GM21529 (cell line): ENCODE measurements around the gene DOCK7.
"Not testable (repeated sequence)": the region's sequence is repeated elsewhere in the genome, so short reads cannot be mapped to it uniquely, and the experiment has no call there.

Source experiments
- ATAC-seq: cut with Tn5 transposase; IDR thresholded peaks from one replicate; pipeline ENCODE4 v1.9.1; 2021; ENCODE audit not compliant: unreplicated experiment

Gene DOCK7

DNA sequence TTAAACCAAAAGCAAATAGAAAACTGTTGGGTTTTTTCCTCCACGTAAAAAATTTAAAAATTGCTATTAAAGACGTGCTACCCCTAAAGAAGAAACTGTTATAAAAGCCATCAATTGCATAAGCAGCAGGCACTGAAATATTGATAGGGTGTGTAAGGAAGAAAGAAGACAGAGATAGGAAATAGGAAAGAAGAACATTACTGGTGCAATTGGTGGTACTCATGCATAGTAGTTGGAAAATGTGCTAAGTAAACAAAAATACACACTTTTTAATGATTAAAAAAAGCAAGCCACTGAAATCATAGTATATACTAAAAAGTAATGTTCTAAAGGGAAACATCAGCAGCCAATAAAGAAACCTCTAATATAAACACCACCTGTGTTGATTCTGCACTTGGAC is 143.6 kb downstream of the DOCK7 start:
- ATAC-seq = no peak

DNA sequence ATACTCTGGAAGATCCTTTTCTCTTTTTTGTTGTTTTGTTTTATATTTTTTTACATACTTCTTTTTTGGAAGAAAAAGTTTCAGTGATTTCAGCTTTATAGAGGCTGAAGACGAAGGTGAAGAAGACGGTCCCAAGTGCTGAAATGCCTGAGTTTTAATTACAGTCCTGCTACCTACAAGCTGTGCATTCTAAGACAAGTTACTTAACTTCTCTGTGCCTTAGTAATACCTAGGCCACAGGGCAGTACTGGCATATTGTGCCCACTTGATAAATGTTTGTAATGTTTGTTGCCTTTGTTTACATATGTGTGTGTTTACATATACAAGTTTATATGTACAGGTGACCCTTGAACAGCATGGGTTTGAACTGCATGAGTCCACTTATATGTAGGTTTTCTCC is 147.1 kb downstream of the DOCK7 start:
- no peak for ATAC-seq

DNA sequence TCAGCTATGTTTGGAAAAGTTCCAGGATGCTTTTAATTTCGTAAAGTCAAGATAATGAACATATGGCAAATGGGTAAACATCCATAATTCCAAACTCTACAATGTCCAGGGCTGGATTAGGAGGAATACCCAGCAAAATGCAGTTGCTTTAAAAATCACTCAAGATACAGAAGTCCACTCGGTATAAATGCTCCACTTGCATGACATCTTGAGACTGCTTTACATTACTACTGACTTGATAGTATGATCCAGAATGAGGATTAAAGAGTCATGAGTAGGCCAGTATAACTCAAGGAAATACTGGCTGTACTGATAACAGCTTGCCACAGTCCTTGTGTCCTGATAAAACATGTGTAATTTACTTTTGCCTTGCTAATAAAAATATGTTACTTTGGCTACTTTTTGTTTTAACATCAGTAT is 149.1 kb downstream of the DOCK7 start:
- ATAC-seq = no peak

DNA sequence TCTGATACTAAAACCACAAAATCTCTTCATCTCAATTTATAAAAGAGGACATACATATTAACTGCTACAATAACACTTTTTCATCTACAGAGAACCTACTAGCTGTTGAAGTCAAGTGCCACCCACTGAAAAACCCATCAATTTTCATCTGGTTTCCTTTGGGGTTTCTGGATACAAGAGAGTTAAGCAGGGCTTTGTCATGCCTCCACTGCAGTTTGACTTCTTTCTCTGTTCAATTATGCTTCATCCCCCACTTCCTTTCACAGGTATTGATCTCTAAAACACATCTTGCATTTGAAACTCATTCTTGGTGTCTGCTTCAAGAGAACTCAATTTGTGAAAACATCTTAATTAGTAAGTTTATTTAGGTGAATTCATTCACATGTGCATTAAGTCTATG is 151.3 kb downstream of the DOCK7 start:
- ATAC-seq = no peak

DNA sequence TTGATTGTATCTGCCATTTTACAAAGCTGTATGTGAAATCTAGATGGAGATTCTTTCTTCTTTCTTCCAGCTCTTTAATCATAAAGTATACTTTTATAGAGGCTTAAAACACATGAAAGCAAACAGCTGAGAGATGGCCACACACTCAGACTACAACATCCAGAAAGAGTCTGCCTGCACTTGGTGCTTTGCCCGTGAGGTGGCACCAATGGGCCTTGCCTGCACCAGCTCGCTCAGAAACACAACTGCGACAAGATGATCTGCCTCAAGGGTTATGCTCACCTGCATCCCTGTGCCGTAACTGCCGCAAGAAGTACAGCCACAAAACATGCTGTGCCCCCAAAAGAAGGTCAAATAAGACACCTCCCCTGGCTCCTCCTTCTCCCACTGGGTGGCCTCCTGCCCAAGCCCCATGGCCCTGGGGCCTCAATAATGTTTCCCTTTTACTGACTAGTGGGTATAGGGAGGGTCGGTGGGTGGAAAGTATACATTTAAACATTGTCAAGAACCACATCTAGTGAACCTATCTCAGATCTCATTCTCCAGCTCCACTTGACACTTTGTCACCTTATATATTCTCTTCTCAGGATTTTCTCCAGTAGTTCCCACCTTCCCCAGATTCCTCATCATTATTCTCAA is 157.6 kb downstream of the DOCK7 start:
- ATAC-seq = no peak

DNA sequence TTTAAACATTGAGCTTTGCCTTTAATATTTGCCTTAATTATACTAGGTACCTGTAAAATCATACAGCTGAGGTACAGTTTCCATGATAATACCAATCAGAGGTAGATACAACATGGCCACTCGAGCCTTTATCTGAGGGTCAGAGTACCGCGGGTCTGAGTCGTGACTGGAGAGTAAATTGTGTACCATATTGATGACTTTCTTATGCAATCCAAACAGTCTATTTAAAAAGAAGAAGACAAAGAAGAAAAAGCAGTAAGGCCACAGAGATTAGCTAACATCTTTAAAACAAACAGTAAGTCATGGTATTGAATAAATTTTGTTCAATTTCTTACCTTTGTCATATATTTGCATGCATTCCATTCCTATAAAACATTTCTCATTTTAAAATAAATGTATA is 159.0 kb downstream of the DOCK7 start:
- ATAC-seq = no peak

DNA sequence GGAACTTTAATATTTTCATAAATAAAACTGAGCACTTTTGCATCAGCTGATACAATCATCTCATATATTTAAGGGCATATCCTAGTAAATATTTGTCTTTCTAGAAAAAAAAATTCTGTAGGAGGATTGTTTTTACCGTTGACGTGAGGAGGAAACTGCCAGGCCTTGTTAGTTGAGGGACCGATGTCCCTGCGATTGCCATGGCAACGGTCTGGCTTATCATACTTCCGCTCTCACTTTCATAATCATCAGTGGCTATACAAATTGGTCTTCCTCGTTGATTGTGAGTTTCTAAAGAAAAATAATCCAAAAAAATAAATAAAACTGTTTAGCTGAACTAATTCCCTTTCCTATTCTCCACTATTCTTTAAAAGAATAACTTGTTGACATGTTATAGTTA is 160.2 kb downstream of the DOCK7 start:
- peak; percentile 49 for ATAC-seq

DNA sequence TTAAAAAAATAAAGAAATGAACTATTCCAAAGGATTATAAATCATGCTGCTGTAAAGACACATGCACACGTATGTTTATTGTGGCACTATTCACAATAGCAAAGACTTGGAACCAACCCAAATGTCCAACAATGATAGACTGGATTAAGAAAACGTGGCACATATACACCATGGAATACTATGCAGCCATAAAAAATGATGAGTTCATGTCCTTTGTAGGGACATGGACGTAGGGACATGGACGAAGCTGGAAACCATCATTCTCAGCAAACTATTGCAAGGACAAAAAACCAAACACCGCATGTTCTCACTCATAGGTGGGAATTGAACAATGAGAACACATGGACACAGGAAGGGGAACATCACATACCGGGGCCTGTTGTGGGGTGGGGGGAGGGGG is 160.8 kb downstream of the DOCK7 start:
- not testable (repeated sequence) for ATAC-seq

DNA sequence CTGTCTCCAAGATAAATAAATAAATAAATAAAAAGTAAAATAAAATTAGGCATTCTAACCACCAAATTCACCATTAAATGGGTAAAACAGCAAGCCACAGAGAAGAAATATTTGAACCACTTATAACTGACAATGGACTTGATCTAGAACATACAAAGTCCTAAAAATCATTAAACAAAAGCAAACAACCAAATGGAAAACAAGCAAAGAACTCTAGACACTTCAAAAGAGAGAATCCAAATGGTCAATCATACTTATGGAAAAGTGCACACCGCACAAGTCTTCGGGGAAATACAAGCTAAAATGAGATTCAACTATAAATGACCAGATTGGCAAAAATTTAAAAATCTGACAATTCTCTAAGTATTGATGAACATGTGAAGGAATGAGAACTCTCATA is 164.3 kb downstream of the DOCK7 start:
- ATAC-seq = no peak

DNA sequence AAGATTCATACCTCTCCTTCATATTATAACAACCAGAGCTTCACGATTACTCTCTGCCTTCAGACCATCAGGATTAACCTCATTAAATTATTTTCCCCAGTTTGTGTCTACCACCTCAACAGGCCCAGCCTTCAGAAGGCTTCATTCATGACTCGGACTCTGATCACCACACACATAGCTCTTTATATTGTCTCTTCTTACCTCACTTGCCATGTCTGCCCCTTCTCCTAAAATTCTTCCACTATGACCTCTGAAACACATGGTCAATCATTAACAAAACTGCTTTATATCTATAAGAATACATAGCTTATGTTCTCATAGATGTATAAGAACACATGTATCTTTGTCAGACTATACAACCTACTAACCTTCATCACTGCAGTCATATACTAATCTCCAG is 171.6 kb downstream of the DOCK7 start:
- ATAC-seq = no peak

DNA sequence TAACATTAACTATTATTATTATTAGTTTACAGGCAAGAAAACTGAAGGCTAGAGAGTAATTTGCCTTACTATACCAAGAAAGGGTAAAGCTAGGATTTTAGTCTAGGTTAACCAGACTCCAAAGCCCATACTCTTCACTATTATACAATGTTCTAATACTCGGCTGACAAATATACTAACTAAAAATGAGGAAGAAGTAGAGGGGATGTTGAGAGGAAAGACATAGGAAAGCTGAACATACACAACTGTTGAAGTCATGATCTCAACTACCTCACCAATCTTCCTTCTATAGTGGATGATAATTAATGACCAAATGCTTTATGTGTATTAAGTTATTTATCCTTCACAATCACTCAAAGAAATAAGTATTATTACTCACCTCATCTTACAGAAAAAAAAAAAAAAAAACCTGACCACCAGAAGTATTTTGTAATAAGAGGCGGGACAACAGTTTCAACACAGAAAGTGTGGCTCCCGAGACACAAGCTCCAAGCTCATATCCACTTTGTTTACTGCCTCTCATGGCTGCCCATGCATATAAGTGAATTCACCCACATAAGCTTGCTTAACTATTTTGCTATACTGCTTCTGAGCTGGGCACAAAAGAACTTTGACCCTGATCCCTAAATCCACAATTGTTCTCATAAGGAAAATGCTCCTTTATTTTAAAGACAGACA is 173.3 kb downstream of the DOCK7 start:
- no peak for ATAC-seq

DNA sequence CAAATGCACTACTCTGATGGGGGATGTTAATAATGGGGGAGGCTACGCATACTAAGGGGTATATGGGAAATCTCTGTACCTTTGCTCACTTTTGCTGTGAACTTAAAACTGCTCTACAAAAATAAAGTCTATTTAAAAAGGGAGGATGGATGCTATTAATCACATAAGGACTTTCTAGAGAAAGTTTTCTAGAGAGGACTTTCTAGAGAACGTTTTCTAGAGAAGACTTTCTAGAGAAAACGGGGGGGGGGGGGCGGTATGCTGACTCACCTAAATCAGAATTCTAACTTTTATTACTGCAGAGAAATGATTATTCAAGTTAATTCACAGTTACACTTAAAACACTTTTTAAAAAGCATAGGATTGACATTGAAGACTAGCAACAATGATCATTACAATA is 175.2 kb downstream of the DOCK7 start:
- ATAC-seq = no peak

DNA sequence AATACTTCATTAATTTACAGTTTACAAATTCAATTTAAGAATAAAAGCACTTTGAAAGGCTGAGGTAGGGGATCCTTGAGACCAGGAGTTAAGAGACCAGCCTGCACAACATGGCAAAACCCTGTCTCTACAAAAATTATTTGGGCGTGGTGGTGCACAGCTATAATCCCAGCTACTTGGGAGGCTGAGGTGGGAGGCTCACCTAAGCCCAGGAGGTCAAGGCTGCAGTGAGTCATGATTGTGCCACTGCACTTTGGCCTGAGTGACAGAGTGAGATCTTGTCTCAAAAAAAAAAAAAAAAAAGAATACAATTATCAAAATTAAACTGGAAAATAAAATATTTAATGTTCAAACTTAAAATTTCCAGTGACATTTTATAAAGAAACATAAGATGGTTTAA is 179.2 kb downstream of the DOCK7 start:
- ATAC-seq = no peak

DNA sequence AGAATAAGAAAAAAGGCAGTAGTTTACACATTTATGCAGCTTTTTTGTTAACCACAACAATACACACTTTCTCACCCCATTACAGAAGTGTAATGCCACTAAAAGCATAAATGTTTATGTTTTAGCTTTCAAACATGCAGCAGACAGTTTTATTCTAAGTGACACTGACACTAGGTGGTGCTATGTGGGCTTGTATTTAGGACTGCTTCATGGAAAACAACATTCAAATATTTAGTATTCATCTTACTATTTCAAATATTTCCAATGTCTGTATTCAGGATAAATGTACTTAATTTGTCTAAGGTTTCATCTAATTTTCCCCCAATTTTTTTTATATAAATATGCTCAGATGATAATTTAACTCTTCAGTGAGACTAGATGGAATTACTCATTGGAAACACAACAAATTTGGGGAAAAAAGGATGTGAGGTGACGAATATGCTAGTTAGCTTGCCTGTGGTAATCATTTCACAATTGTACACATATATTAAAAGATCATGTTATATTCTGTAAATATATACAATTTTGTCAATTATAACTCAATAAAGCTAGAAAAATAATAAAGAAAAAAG is 179.9 kb downstream of the DOCK7 start:
- ATAC-seq = no peak

DNA sequence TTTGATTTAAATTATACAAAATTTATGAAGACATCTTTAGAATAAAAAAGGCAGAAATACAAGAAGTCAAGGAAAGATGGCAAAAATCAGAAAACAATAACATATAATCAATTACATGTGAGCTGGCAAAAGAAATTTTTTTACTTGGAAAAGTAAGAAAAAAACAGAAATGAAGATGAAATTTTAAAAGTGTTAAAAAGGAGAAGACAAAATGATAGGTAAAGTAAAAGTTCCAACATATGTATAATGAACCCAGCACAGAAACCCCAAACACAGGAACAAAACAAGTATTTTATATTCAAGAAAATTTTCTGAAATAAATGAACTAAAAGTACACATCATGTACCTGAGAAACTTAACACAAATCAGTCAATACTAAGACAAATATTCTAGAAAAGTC is 188.0 kb downstream of the DOCK7 start:
- ATAC-seq = no peak

DNA sequence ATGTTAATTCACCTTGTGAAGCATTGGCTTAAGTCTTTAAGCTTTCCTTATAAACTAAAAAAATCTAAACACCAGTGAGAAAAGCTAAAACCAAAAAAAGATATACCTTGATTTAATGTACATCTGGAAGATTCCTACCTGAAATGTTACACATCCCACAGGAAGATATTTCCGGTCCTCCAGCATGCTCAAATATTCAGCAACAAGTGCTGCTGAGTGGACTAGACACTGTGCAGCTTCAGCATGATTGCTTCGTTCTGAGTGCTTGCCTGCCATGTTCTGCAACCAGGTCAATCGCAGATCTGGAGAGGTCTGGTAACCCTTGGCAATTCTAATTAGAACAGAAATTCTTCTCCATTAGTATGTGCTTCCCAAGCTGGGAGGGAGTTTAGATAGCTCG is 194.0 kb downstream of the DOCK7 start:
- no peak for ATAC-seq

DNA sequence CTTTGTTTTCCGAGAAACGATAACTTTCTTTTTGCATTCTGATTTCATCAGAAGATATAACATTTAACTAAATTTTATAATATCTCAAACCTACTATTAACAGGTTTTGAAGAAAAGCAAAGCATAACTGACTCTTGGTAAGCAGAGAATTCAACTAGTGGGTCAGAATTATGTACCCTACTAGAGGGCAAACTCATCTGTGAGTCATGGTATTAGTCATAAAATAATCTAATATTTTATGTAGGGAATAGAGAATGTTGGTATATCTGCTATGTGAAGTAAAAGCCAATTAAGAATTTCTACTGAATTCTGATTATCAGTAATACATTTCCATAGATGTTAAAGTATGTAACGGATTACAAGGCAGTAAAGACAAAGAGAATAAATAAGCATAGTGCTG is 194.5 kb downstream of the DOCK7 start:
- ATAC-seq = no peak

DNA sequence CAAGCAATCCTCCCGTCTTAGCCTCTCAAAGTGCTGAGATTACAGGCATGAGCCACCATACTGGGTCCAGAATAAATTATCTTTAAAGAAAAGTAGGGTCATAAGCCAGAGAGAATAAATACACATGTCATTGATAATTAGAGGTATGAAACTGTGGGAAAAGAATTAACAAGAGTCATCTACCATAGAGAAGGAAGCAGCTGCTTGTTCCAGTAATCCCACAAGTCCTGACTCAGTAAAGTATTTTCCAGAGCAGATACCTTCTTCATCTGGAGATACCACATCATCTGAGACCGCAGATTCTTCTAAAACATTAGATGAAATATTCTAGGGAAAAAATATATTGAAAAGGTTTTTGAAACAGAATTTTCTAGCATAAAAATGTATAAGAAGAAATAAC is 195.7 kb downstream of the DOCK7 start:
- no peak for ATAC-seq

DNA sequence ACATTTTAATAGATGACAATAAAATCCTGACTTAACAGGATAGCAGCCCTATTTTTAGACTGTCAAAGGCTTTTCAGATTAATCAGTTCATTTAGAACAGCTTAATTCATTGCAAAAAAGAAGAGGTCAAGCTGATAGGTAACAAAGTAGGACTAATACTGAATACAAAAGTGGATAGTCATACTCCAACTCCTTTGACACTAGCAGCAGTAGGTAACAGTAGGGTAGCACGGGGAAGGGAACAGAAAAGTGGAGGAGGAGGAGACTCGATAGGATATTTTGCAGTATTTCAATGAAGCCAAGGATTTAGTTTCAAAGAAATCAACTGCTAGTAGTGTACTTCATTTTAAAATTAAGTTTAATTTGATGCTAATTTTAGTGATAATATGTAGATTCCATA is 200.2 kb downstream of the DOCK7 start:
- ATAC-seq = no peak

DNA sequence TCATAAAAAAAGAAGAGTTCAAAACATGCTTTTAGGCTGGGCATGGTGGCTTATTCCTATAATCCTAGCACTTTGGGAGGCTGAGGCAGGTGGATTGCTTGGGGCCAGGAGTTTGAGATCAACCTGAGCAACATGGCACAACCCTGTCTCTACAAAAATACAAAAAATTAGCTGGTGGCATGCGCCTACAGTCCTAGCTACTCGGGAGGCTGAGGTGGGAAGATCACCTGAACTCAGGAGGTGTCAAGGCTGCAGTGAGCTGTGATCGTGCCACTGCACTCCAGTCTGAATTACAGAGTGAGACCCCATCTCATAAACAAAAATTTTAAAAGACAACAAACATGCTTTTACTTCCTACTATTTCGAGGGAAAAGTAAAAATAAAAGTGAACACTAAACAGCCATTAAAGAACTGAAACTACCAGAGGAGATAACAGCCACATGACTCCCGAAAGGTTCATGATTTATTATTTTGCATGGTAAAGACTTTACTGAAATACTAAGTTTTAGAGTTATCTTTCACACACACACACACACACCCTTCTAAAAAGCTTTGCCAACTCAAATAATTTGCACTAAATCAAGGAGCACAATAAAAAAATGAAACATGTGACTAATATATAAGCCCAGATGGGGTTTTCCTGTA is 203.2 kb downstream of the DOCK7 start:
- ATAC-seq = peak; percentile 46

DNA sequence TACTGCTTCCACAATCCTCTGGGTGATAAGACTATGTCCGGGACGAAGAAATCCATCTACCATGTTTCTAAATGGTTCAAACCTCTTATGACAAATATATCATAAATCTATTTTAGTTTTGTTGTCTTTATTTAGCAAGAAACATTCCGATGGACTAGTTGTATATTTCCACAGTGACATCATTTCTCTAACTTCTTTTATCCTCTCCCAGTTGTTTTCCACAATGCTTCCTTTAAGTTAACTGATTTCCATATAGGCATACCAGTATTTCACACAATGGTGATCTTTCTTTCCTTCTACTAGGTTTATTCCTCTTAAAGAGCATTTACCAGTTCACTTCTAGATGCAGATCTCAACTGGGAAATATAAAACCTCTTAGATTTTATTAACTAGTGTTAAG is 206.5 kb downstream of the DOCK7 start:
- no peak for ATAC-seq

DNA sequence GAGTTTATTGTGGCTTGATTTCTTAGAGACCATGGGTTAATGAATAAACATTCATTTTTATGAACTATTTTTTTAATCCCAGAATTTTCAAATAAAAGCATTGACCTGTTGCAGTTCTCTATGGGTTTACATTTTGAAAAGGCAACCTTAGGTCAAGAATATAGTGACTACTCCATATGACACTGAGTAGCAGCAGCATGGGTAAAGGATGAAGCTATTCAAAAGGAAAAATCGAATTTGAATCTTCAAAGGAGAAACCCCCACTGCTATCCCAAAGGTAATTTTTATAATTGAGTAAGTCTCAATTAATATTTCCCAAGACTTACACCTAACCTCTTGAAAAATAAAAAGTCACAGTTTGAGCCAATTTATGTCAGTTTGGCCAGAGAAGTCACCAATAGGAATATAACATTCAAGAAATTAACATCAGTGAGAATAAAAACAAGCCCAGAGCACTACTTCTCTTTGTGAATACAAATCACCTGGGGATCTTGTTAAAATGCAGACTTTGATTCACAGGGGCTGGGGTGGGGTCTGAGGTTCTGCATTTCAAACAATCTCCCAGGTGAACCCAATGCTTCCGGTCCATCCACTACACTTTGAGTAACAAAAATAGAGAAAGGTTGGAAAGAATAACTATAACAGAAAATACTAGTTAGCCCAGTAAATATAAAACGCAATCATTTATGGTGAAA is 211.5 kb downstream of the DOCK7 start:
- ATAC-seq = no peak
